Measurements from ENCODE around the gene SVEP1.

The SVEP1 gene

DNA sequence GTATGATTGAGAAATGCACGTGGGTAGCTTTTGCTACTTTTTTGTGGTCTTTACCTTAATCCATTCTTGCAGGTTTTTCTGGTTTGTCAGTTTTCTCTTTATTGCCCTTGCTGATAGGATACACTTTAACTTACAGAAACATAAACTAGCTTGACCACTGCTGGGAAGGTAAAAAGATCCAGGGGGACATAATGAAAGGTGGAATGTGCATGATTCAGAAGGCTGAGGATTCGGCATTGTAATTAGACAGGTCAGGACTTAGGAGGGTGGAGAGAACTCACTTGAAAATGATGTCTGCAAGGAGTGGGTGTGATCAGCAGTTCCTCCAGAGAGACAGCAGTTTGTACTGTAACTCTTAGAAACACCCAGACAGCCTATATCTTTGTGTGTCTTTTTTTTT, 222.0 kb downstream of the SVEP1 start:
- TF ChIP-seq, protein P1, sequence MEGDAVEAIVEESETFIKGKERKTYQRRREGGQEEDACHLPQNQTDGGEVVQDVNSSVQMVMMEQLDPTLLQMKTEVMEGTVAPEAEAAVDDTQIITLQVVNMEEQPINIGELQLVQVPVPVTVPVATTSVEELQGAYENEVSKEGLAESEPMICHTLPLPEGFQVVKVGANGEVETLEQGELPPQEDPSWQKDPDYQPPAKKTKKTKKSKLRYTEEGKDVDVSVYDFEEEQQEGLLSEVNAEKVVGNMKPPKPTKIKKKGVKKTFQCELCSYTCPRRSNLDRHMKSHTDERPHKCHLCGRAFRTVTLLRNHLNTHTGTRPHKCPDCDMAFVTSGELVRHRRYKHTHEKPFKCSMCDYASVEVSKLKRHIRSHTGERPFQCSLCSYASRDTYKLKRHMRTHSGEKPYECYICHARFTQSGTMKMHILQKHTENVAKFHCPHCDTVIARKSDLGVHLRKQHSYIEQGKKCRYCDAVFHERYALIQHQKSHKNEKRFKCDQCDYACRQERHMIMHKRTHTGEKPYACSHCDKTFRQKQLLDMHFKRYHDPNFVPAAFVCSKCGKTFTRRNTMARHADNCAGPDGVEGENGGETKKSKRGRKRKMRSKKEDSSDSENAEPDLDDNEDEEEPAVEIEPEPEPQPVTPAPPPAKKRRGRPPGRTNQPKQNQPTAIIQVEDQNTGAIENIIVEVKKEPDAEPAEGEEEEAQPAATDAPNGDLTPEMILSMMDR (IDR thresholded peaks at IDR 0.05; ENCODE audit: borderline replicate concordance, insufficient read depth, low read depth, low read length) = no peak
- H3K4me3 ChIP-seq (ENCODE audit: low read depth, low read length) = no peak overlapping the region

DNA sequence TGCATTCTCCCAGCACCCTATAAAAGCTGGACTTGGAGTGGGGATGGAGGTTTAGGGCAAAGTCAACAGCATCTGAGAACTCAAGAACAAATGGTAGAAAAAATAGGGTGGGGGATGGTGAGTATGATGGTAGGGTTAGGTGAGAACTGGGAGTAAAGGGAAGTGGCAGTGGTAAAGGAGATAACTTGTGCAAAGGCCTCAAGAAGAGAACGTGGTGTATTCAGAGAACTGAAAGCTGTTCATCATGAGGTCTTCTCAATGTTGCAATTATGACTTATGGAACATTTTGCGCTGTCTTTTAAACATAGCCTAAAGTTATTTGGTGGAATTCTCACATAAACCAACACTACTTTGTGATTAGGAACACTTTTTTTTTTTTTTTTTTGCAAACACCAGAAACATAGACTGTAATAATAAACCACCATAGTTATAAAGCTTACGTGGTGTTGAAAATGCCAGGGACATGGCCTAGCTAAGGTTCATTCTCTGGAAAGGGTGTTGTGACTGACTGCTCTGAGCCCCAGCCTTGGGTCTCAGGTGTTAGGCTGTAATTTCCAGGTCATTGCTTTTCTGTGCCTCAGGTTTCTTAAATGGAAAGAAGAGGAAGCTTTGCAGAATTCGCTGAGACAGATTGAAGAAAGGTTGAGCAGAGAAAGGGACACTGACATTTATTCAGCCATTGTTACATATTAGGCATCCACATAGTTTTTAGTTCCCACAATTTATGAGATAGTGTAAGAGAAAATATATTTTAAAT, 222.7 kb downstream of the SVEP1 start:
- TF ChIP-seq, protein P1 (IDR thresholded peaks at IDR 0.05; ENCODE audit: borderline replicate concordance, insufficient read depth, low read depth, low read length) = no peak
- no peak overlapping the region for H3K4me3 ChIP-seq (ENCODE audit: low read depth, low read length)

DNA sequence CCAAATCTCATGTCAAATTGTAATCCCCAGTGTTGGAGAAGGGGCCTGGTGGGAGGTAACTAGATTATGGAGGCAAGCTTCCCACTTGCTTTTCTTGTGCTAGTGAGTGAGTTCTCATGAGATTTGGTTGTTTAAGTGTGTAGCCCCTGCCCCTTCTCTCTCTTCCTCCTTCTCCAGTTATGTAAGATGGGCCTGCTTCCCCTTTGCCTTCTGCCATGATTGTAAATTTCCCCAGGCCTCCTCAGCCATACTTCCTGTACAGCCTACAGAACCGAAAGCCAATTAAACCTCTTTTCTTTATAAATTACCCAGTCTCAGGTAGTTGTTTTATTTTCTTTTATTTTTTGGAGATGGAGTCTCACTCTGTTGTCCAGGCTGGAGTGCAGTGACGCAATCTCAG, 223.6 kb downstream of the SVEP1 start:
- TF ChIP-seq, protein P1 (IDR thresholded peaks at IDR 0.05; ENCODE audit: borderline replicate concordance, insufficient read depth, low read depth, low read length) = no peak
- no peak overlapping the region for H3K4me3 ChIP-seq (ENCODE audit: low read depth, low read length)

DNA sequence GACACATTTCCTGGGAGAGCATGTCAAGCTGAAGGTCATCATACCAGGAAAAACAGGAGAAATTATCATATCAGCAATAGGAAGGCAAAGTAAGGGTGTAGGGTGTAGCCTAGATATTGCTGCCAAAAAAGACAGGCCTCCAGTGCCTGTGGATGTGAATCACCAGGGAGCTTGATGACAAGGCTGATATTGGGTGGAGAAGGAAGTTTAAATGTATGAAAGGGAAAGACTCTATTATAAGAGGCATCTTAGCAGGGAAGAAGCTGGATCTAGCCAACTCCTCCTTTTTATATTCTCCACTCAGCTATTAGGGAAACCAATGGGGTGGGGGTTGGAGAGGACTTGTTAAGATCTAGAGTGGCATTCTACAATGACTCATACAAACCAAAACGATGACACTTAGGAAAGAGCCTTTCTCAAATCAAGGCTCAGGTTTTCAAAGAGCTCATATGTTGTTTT, 228.5 kb downstream of the SVEP1 start:
- no peak overlapping the region for H3K4me3 ChIP-seq (ENCODE audit: low read depth, low read length)
- TF ChIP-seq, protein P1 (IDR thresholded peaks at IDR 0.05; ENCODE audit: borderline replicate concordance, insufficient read depth, low read depth, low read length) = no peak

DNA sequence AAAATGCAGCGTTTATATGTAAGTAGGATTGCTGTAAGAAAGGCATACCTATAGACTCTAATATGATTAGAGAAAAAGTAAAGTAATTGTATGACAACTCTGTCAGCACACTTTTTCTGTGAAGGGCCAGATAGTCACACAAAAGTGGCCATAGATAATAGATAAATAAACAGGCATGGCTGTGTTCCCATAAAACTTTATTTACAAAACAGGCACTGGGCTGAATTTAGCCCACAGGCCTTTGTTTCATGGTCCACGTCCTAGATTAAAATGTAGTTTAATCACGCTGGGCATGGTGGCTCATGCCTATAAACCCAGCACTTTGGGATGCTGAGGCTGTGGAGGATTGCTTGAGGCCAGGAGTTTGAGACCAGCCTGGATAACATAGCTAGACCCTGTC, 233.2 kb downstream of the SVEP1 start:
- TF ChIP-seq, protein P1 (IDR thresholded peaks at IDR 0.05; ENCODE audit: borderline replicate concordance, insufficient read depth, low read depth, low read length) = no peak
- no peak overlapping the region for H3K4me3 ChIP-seq (ENCODE audit: low read depth, low read length)

DNA sequence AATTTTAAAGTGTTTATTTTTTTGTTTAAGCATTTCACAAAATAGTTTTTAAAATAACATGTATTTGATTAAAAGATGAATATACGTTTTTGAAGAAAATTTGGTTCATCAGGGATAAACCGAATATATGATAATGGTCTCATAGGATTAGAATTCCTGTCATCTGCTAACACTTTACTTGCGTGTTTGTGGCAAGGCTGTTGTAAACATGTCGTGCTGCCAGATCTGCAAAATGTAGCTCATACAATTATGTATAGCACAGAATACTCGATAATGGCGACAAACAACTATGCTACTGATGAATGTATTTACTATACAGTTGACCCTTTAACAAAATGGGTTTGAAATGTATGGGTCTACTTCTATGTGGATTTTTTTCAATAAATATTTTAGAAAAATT, 234.7 kb downstream of the SVEP1 start:
- no peak overlapping the region for H3K4me3 ChIP-seq (ENCODE audit: low read depth, low read length)
- TF ChIP-seq, protein P1 (IDR thresholded peaks at IDR 0.05; ENCODE audit: borderline replicate concordance, insufficient read depth, low read depth, low read length) = no peak

DNA sequence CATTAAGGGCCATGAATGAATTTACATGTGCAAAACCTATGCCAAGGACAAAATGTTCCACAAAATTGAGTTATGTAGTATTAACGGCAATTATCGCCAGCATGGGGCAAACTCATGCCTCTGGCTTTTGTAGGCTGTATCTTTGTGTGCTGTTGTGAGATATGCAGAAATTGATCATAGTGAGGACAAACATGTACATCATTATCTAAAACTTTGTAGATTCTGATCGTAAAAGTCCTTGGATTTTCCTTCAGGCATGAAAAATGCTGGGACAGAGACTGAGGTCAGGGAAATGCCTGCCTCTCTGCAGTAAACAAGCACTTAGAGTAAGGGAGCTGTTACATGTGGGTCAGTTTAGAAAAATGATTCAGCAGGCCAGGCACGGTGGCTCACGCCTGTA, 236.0 kb downstream of the SVEP1 start:
- TF ChIP-seq, protein P1 (IDR thresholded peaks at IDR 0.05; ENCODE audit: borderline replicate concordance, insufficient read depth, low read depth, low read length) = no peak
- no peak overlapping the region for H3K4me3 ChIP-seq (ENCODE audit: low read depth, low read length)
